CD4-positive, alpha-beta memory T cell (primary cell): ENCODE measurements around the gene PRDX1. TPM values are rescaled to one million over a fixed set of nuclear protein-coding genes. Genes with fewer than 3 reads are reported as not detected.

ENCODE experiments used
- polyA plus RNA-seq, 2 donors: library from polyadenylated mRNA; unstranded; fragments of 300-500 nt; fragmentation: Illumina TruSeq; gene quantifications; one replicate each; pipeline ENCODE4 v1.2.3, GENCODE V29; 2021
- total RNA-seq, 2 experiments: library from RNA; stranded (reverse); gene quantifications; one replicate each; pipeline ENCODE4 v1.2.3, GENCODE V29; 2021

Gene PRDX1
- total and polyA plus RNA-seq, 4 experiments from 2014 or later: 130 to 288 (median 197) TPM

Other genes starting within 250 kb of the PRDX1 start
- under 1 TPM; 0.19 to 0.32 TPM for gene HPDL, start 195.0 kb downstream of the PRDX1 start, total RNA-seq
- gene HPDL, start 195.0 kb downstream of the PRDX1 start, polyA plus RNA-seq: under 1 TPM; 0.30 to 0.78 TPM
- 10 to 100 TPM; 18.2 to 18.9 TPM for gene TOE1, start 181.7 kb downstream of the PRDX1 start, total RNA-seq
- gene TOE1, start 181.7 kb downstream of the PRDX1 start, polyA plus RNA-seq: 10 to 100 TPM in 1 of 2 donors, 1 to 10 TPM in 1; 6.1 to 13.5 TPM
- gene MUTYH, start 181.4 kb downstream of the PRDX1 start, total RNA-seq: 10 to 100 TPM; 70.0 to 72.1 TPM
- gene MUTYH, start 181.4 kb downstream of the PRDX1 start, polyA plus RNA-seq: 10 to 100 TPM; 24.0 to 26.1 TPM
- 1 to 10 TPM; 7.5 to 7.7 TPM for gene TESK2, start 30.7 kb downstream of the PRDX1 start, total RNA-seq
- gene TESK2, start 30.7 kb downstream of the PRDX1 start, polyA plus RNA-seq: 1 to 10 TPM; 4.5 to 4.9 TPM
- 1 to 10 TPM; 4.0 to 4.2 TPM for gene CCDC163, start 21.8 kb downstream of the PRDX1 start, total RNA-seq
- gene CCDC163, start 21.8 kb downstream of the PRDX1 start, polyA plus RNA-seq: 1 to 10 TPM; 4.3 to 4.6 TPM
- 1 to 10 TPM; 6.2 to 6.5 TPM for gene MMACHC, start 21.6 kb downstream of the PRDX1 start, total RNA-seq
- gene MMACHC, start 21.6 kb downstream of the PRDX1 start, polyA plus RNA-seq: 1 to 10 TPM in 1 of 2 donors, not detected in 1; 1.5 TPM
- gene AKR1A1, start 28.9 kb upstream of the PRDX1 start, total RNA-seq: 10 to 100 TPM; 84.3 to 89.8 TPM
- 100 to 1,000 TPM in 1 of 2 donors, 10 to 100 TPM in 1; 94.6 to 124 TPM for gene AKR1A1, start 28.9 kb upstream of the PRDX1 start, polyA plus RNA-seq
- gene NASP, start 62.2 kb upstream of the PRDX1 start, total RNA-seq: 10 to 100 TPM; 93.7 to 93.9 TPM
- 10 to 100 TPM; 57.1 to 87.1 TPM for gene NASP, start 62.2 kb upstream of the PRDX1 start, polyA plus RNA-seq
- gene CCDC17, start 102.2 kb upstream of the PRDX1 start, total RNA-seq: 1 to 10 TPM; 7.6 to 8.3 TPM
- gene CCDC17, start 102.2 kb upstream of the PRDX1 start, polyA plus RNA-seq: under 1 TPM in 1 of 2 donors, not detected in 1; 0.25 TPM
- 100 to 1,000 TPM; 175 to 187 TPM for gene GPBP1L1, start 164.6 kb upstream of the PRDX1 start, total RNA-seq
- gene GPBP1L1, start 164.6 kb upstream of the PRDX1 start, polyA plus RNA-seq: 100 to 1,000 TPM in 1 of 2 donors, 10 to 100 TPM in 1; 88.8 to 147 TPM
- gene TMEM69, start 166.3 kb upstream of the PRDX1 start, total RNA-seq: 10 to 100 TPM; 26.1 to 26.7 TPM
- gene TMEM69, start 166.3 kb upstream of the PRDX1 start, polyA plus RNA-seq: 10 to 100 TPM; 36.1 to 42.5 TPM
- 10 to 100 TPM; 17.3 to 19.7 TPM for gene IPP, start 228.8 kb upstream of the PRDX1 start, total RNA-seq
- 10 to 100 TPM in 1 of 2 donors, 1 to 10 TPM in 1; 9.0 to 16.4 TPM for gene IPP, start 228.8 kb upstream of the PRDX1 start, polyA plus RNA-seq